Fibroblast of pulmonary artery (primary cell): Measurements from ENCODE around the gene NEDD4L.

ENCODE experiments used
- DNase-seq: peaks from one replicate; pipeline ENCODE4 v3.0.0-alpha.2; 2010; ENCODE audit warnings: low read depth
- H3K4me3 ChIP-seq: replicated peaks from 2 replicates; pipeline ENCODE4 v1.5.1; 2011; ENCODE audit warnings: low read depth, mild to moderate bottlenecking, control low read depth, low read length, moderate library complexity
- CTCF ChIP-seq: IDR thresholded peaks from 2 replicates; pipeline ENCODE4 v1.5.1; 2011; ENCODE audit warnings: mild to moderate bottlenecking, control low read depth, low read length, inconsistent platforms; ENCODE audit errors: missing control alignments

NEDD4L gene

GRCh38 chr18:58076052-58076451 is 32.0 kb downstream of the NEDD4L start:
- no peak for TF ChIP-seq CTCF
- no peak for DNase-seq
- H3K4me3 ChIP-seq, result no peak overlapping the region

GRCh38 chr18:58077329-58077728 is 33.3 kb downstream of the NEDD4L start:
- no peak for TF ChIP-seq CTCF
- no peak overlapping the region for H3K4me3 ChIP-seq
- DNase-seq, result no peak

- TF ChIP-seq CTCF, result no peak
- DNase-seq, result no peak
- no peak overlapping the region for H3K4me3 ChIP-seq
Measured at GRCh38 chr18:58078889-58079573, 35.0 kb downstream of the NEDD4L start.

GRCh38 chr18:58080451-58080850 is 36.4 kb downstream of the NEDD4L start:
- H3K4me3 ChIP-seq, result no peak overlapping the region
- TF ChIP-seq CTCF, result no peak
- no peak for DNase-seq

GRCh38 chr18:58087928-58088690 is 44.1 kb downstream of the NEDD4L start:
- TF ChIP-seq CTCF, result no peak
- no peak overlapping the region for H3K4me3 ChIP-seq
- DNase-seq, result no peak

GRCh38 chr18:58088691-58089065 is 44.7 kb downstream of the NEDD4L start:
- TF ChIP-seq CTCF, result no peak
- DNase-seq, result no peak
- no peak overlapping the region for H3K4me3 ChIP-seq
